NCI-H187 (cell line): ENCODE data around the gene CUX1.

Experiments used
- DNase-seq, 2 experiments: peaks; one replicate each; lab custom pipeline; 2025; lab: John Stamatoyannopoulos, UW

CUX1 gene

GRCh38 chr7:101893341-101894082, 76.1 kb downstream of the CUX1 start:
- DNase-seq: no peak

DNA sequence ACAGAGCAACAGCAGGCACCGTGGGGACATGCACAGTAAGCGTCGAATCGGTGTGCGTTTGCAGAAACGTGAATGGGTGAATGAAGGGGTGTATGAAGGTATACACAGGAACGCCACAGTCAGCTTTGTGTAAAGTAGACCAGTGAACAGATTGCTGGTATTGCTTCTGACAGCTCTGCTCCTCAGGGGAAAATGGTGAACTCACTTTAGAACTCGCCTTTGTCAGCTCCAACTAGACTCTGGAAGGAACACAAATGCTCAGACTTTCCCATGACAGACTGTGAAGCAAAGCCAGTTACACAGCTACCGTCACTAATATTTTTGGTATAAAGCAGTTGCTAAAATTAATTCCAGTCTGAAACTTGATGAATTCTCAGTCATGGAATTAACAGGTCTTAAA, 78.9 kb downstream of the CUX1 start:
- no peak for DNase-seq

DNA sequence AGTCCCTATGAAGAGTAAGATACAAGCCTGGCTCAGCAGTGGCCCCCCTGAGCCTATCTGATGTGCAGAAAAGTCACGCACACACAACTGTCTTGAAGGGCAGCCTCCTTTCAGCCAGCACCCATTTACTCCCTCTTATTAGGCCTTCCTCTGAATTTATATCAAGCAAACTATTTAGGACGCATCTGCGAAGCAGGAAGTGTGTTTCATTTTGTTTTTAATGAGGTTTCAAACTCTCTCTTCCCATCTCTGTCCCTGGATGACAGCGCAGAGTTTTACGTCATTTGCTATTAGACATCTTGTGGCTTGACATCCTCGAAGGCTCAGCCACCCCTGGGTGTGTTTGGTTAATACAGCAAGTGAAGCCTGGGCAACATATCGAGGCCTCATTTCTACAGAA, 79.5 kb downstream of the CUX1 start:
- DNase-seq: no peak

DNA sequence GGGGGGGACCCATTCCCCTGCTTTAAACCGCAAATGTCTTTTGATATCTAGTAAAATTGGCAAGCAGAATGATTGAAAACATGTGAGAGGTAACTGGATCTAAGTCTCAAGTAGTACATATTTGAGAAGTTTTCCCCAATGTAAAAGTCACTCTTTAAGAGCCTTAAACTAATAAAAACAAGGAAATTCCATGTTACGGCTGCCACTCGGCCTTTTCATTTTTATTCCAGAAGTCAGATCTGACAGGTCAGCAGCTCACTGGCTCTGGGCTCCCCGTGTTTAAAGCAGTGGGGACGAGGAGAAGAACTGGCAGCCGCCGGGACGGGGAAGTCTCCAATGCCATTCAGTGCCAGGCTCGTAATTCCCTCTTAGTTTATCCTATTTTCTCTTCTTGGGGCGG, 80.7 kb downstream of the CUX1 start:
- DNase-seq: no peak

- no peak for DNase-seq
These were observed 82.2 kb downstream of the CUX1 start for GRCh38 chr7:101899616-101900015.

DNA sequence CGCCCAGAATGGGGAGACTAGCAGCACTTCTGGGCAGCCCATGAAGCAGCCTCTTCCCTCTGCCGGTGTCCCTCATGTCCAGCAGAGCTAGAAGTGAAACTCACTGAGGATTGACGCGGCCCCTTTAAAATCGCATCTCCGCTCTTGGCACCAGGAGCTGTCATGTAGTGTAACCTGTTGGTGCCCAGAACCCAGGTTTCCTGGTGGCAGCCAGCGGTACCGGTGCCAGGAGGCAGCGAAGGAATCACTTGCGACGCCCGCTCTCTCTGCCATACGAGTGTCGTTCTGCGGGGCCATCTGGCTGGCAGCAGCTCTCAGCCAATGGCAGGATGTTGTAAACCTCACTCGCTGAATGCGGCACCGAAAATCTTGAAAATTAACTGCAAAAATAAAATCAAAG, 82.7 kb downstream of the CUX1 start:
- DNase-seq: no peak

DNA sequence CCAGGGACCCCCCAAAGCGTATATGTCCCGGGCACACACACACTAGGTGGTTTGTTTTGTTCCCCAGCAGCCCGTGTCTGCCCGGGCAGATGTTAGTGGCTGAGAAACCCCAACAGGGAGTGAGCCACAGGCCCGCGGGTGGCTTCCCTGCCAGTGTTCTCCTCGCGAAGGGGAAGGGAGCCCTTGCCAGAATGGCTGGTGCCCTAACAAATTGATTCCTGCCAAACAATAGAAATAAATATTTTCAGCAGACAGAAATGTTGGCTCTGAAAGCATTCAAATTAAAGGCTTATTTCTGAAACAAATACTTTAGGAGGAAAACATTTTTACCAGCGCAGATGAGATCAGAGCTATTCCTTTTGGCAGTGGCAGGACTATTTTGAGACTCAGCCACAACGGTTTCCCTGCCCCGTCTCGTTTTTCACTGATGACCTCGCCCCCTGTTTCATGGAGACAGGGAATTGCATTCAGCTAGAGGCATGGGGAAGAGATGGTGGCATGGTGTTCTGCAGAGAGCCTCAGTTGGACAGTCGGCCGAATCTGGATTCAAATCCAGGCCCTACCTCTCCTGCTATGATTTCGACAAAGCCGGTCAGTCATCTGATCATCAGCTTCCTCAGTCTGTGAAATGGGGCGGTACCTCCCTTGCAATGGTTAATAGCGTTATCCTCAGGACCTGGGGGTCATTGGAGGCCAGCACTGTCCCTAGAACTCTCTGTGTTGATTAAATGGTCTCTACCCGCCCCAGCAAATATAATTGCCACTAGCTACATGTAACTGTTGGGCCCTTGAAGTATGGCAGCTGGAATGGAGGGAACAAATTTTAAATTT, 84.5 kb downstream of the CUX1 start:
- no peak for DNase-seq

DNA sequence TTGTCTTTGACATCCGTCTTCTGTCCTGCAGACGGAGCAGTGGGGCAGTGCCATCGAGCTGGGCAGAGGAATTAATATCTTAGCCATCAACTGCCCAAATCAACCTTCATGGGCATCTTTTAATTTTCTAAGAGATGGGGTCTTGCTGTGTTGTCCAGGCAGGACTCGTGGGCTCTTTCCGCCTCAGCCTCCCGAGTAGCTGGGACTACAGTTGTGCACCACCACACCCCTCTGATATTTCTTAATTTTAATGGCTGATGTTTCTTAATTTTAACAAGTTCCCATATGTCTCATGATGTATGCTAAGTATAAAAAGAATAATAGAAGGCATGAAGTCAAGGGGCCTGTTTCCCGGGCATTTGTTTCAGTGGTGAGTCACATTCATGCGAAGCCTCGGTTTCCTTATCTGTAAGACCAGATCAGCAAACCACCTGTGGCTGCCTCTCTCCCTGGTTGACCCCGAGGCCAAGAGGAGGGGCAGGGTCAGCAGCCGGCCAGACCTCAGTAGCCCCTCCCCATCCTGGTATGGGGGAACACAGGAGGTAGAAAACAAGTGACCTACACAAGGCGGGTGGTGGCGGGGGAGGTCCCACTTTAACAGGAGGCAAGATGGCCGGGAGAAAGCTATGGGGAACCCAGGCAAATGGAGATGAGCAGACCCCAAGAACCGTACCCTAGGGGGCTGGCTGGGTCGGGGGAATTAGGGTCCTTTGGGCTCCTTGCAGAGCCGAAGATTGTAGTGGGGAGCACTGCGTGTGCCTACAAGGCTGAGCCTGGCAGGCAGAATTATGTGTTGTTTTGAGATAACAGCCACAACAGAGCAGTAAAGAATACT, 85.5 kb downstream of the CUX1 start:
- DNase-seq: no peak

- DNase-seq: no peak
These were observed 86.1 kb downstream of the CUX1 start for GRCh38 chr7:101903515-101903868.

DNA sequence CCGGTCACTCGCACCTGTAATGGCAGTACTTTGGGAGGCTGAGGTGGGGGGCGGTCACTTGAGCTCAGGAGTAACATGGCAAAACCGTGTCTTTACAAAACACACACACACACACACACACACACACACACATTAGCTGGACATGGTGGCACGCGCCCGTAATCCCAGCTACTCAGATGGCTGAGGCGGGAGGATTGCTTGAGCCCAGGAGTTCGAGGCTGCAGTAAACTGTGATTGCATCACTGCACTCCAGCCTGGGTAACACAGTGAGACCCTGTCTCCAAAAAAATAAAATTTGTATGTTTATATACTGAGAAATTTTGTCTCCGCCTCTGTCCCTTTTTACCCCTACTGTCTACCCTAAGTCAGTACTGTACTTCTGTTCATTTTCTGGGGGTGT, 86.6 kb downstream of the CUX1 start:
- DNase-seq: no peak

DNA sequence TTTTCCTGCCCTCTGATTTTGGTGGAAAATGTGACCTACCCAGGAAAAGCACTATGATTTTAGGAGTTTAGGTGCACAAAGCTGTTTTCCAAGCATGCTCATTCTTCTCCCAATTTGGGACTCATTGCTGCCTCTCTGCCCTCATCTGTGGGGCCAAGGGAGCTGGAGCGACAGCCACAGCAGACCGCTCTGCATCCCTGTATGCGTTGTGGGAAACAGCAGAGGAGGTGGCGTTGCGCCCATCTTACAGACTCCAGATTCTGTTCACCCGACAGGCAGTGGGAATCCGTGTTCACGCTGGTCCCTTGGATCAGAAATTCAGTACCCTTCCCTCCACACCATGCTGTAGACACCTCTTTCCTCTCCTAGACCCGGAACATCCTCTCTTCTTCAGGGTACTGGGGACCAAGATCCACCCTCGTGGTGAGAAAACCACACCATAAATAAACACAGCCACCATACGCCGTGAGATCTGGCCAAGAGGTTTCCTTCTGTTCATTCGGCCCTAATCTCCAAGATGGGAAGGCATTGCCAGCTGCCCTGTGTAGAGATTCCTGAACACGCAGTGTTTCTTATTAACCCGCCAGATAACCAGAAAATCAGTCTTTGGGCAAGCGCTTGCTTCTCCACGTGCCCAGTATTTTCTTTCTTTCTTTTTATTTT, 87.9 kb downstream of the CUX1 start:
- DNase-seq: no peak

DNA sequence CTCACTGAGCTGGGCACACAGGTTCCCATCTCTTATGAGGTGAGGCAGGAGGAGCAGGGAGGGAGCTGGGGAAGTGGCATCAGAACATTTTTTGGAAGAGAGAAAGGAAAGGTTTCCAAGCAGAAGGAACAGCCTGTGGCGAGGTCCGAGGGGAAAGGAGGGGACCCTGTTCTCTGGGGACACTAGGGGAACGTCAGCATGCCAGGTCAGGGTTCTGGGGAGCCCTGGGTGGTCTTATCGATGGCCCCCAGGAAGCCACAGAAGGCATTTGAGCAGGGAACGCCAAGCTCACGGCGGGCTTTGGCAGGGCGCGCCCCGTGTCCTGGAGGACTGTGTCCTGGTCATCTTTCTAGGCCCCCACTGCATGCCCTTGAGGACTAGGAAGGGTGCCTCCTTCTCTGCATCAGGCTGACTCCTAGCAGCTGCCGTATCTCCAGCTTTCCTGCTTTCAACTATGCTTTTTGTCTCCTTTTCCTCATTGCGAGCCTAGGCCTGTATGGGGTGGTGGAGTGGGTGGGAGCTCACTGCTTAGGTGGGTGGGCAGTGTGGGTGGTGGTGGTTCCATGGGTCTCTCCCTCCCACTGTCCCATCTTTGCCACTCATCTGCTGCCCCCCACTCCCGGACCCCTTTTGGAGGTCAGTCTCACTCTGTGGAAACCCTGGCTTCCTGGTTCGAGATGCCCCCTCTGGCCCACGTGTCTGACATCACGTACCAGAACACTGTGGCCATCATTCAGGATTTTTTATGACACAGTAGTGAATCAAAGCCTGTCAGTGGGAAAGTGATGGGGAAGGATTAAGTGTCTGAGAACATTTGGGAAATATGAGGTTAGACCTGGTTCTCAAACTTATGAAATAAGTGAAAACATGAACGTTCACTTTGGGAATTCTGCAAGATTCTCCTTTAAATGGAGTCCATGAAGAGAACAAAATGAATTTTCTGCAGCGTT, 89.1 kb downstream of the CUX1 start:
- DNase-seq: no peak

- no peak for DNase-seq
These were observed 93.8 kb downstream of the CUX1 start for GRCh38 chr7:101910991-101911799.

- DNase-seq: no peak
These were observed 94.6 kb downstream of the CUX1 start for GRCh38 chr7:101911800-101912715.

DNA sequence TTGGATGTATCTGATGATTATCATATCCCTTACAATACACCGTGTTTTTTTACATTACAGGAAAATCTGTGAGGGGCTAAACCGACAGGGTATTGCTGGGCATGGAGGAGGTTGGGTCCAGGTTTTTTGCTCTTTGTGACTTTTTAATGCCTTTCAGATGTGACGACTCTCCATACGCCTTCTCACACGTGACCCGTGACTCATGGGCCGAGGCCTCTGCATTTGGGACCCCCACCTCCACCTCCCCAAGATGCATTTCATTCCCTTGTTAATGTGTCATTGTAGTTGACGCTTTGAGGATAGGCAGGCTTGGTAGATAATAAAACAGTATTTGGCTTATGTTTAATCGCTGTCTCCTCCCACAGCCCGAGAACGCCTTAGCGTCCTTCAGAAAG, 95.3 kb downstream of the CUX1 start:
- no peak for DNase-seq

DNA sequence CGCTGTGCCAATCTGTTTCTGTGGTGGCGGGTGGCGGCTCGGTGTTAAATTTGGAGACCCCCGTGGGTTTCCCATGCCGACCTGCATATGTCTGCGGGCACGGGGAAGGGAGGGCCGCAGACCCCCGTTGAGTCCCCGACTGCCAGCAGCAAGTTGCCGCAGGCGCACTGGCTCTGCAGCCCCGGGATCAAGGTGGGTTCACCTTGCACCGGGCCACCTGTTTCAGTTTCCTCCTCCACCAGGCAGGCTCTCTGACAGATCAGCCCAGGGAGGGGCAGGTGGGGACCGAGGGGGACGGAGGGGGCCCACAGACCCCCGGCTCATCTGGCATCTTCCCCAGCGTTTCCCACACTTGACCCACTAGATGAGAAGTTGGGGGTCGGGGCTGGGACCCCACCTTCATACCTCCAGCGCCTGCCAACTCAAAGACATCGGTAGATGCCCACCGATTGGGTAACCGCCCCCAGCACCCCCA, 95.9 kb downstream of the CUX1 start:
- DNase-seq: no peak

DNA sequence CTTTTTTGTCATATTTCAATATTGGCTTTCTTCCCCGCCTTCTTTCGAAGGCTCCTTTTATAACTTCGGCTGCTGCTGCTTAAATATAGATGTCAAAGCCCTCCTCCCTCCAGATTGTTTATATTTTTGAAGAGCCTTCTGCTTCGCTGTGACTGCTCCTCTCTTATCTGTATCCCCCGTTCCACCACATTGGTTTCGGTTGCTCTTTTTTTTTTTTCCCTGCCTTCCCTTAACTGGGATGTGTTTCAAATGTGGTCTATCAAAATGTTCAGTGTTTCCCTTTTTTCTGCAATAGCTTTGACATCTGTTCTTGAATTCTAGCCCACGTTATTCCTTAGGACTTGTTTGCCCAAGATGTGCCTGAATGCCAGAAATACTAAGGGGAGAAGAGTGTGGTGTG, 96.4 kb downstream of the CUX1 start:
- DNase-seq: no peak

DNA sequence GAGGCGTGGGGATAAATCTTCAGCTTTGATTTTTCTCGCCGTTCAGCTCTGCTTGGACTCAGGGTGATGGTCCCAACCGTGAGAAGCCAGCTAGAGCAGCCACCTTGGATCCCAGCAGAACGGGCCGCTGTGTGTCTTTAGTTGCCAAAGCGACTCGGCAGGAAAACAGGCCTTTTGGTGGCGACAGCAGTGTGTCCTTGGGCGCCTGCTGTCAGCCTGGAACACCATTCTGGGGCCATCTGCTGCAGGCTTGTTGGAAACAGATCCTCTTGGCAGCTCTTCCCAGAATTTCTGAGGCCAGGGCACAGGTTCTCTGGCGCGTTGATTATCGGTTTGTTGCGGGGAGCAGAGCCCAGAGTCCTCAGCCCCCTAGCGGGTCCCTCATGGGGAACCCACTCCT, 97.6 kb downstream of the CUX1 start:
- no peak for DNase-seq
